Measurements from ENCODE around the gene USP6NL. TPM values are rescaled to one million over a fixed set of nuclear protein-coding genes. Genes with fewer than 3 reads are reported as not detected.

USP6NL gene
- total and polyA plus RNA-seq, 9 of the 15 experiments (the other 6 are each of a cell fraction or from before 2014, with no cell fraction given), result 3.2 to 26.6 (median 19.8) TPM

GRCh38 chr10:11510281-11510680 is 101.2 kb downstream of the USP6NL start:
- Histone ChIP-seq H3K27me3 (ENCODE audit: control insufficient read depth in 2 of 2, insufficient read depth in 2 of 2, low read length in 2 of 2) (no peaks in the 10 kb centered on the region), H3K36me3 (ENCODE audit: control insufficient read depth, insufficient read depth, low read length) (peaks cover 32% of the 10 kb centered on the region), H2AFZ (ENCODE audit: low read depth, low read length) (no peak overlapping the region), H3K9ac (ENCODE audit: insufficient read depth in 1 of 2, low read depth in 2 of 2, low read length in 2 of 2) (no peak overlapping the region), H3K4me1 (replicated peaks in 1 of 2; ENCODE audit: control insufficient read depth in 2 of 2, insufficient read depth in 2 of 2, low read length in 2 of 2) (no peaks in the 10 kb centered on the region; a peak in 1 of 5 replicates), H3K4me3 (no peak overlapping the region), H3K27ac (ENCODE audit: extremely low read depth, low read depth, low read length) (no peak overlapping the region), H3K9me3 (replicated peaks; ENCODE audit: control insufficient read depth, insufficient read depth, low read depth, low read length) (no peaks in the 10 kb centered on the region), H3K4me2 (ENCODE audit: insufficient read depth, low read length) (no peak overlapping the region), H3K9me1 (ENCODE audit: control insufficient read depth, insufficient read depth, low read length) (no peaks in the 10 kb centered on the region), H3K79me2 (ENCODE audit: control insufficient read depth, insufficient read depth, low read length) (peaks cover 22% of the 10 kb centered on the region; the same call in 2 of the 3 replicates), H4K20me1 (replicated peaks; ENCODE audit: control insufficient read depth, insufficient read depth, low read length) (no peaks in the 10 kb centered on the region)
- POLR2A ChIA-PET, result no interaction called here
- 87% methylated on average over 5 of the region's 5 CpGs for WGBS (ENCODE audit: insufficient coverage, low coverage, missing lambda C conversion rate)
- FAIRE-seq (no peak), ATAC-seq (no peak), DNase-seq (ENCODE audit: extremely low read depth in 1 of 4, low spot score in 3 of 4) (no peak)
- TF ChIP-seq GATAD2A (IDR thresholded peaks at IDR 0.05) (no peak), TCF7L2 (IDR thresholded peaks at IDR 0.05; ENCODE audit: low read depth, low read length) (no peak), SMARCE1 (IDR thresholded peaks at IDR 0.05) (no peak), SIRT6 (IDR thresholded peaks at IDR 0.05; ENCODE audit: low read depth, low read length) (no peak), KDM5B (IDR thresholded peaks at IDR 0.05; ENCODE audit: insufficient replicate concordance, low read depth, low read length) (no peak), RBM14 (IDR thresholded peaks at IDR 0.05; ENCODE audit: borderline replicate concordance, insufficient read depth, low read depth, low read length) (no peak), NCOR1 (IDR thresholded peaks at IDR 0.05) (no peak), TFE3 (CRISPR knock-in tag; IDR thresholded peaks at IDR 0.05) (no peak), CBX2 (IDR thresholded peaks at IDR 0.05; ENCODE audit: insufficient read depth, low read length, poor library complexity, severe bottlenecking) (no peak)
- TF ChIP-seq, protein P1, sequence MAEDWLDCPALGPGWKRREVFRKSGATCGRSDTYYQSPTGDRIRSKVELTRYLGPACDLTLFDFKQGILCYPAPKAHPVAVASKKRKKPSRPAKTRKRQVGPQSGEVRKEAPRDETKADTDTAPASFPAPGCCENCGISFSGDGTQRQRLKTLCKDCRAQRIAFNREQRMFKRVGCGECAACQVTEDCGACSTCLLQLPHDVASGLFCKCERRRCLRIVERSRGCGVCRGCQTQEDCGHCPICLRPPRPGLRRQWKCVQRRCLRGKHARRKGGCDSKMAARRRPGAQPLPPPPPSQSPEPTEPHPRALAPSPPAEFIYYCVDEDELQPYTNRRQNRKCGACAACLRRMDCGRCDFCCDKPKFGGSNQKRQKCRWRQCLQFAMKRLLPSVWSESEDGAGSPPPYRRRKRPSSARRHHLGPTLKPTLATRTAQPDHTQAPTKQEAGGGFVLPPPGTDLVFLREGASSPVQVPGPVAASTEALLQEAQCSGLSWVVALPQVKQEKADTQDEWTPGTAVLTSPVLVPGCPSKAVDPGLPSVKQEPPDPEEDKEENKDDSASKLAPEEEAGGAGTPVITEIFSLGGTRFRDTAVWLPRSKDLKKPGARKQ (CRISPR knock-in tag; IDR thresholded peaks at IDR 0.05), result no peak
- TF ChIP-seq, protein P2, sequence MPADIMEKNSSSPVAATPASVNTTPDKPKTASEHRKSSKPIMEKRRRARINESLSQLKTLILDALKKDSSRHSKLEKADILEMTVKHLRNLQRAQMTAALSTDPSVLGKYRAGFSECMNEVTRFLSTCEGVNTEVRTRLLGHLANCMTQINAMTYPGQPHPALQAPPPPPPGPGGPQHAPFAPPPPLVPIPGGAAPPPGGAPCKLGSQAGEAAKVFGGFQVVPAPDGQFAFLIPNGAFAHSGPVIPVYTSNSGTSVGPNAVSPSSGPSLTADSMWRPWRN (IDR thresholded peaks at IDR 0.05; ENCODE audit: low read depth), result no peak
- no TSS peak for BruUV-seq (replicated peaks)
- CTCF ChIA-PET (ENCODE audit: low intra/inter-chr PET ratio), result no interaction called here
- in situ Hi-C loops (cut with MboI) (loop anchor here (25.0 kb wide), 1 partner anchor 477 kb away; no protein-coding TSS in a partner anchor), intact Hi-C loops (cut with micrococcal nuclease) (no loop called here)
